GM23248 (cell line): ENCODE results near the gene MLC1.

Source experiments
- EZH2 ChIP-seq: fragments of 200-600 bp; sonication (generic); IDR thresholded peaks from 2 replicates; pipeline ENCODE4 v1.6.1; 2018; ENCODE audit warnings: antibody characterized with exemption, mild to moderate bottlenecking; ENCODE audit not compliant: insufficient read depth, poor library complexity, severe bottlenecking
- EZH2phosphoT487 ChIP-seq: fragments of 200-600 bp; sonication (generic); IDR thresholded peaks from 2 replicates; pipeline ENCODE4 v1.6.1; 2018; ENCODE audit warnings: antibody characterized with exemption, moderate library complexity, mild to moderate bottlenecking, low read depth; ENCODE audit not compliant: insufficient read depth

GRCh38 chr22:50076646-50077535 is 8.3 kb downstream of the MLC1 start:
- no peak for TF ChIP-seq EZH2
- no peak for TF ChIP-seq EZH2phosphoT487
